T follicular helper cell (primary cell): ENCODE measurements around the gene CNOT4.
"Not testable (repeated sequence)": the region's sequence is repeated elsewhere in the genome, so short reads cannot be mapped to it uniquely, and the experiment has no call there.

Experiments
- DNase-seq: peaks from one replicate; pipeline ENCODE4 v3.0.0-alpha.2; 2020; ENCODE audit warnings: low read depth

The CNOT4 gene

GRCh38 chr7:135326636-135327280 is 183.1 kb downstream of the CNOT4 start:
- no peak for DNase-seq

DNA sequence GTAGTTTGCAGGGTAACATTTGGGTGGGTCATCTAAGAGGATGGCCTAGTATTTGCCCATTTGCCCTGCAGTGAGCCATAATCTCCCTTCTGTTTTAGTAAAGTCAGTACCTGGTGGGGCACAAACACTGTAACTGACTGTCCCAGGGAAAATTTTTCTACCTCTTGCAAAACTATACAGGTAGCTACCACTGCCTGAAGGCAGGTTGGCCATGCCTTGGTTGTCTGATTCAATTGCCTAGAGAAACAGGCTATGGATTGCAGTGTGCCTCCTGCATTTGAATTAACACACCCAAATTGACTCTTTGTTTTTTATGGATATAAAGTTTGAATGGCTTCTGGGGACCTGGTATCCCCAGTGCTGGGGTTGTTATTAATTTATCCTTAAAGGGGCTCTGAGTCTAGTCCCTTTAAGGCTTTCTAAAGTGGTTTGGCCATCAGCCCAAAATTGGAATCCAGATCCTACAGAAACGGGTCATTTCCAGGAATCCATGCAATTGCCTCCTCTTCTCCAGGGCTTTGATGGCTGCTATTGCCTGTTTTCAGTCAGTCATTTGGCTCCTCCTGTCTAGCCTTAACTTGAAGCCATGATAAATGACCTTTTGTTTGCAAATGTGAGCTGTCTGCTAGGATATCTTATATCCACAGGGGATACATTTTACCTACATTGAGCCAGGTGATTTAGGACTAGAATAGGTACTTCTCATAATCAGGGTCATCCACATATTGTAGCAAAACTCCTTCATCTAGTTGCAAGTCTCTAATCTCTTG is 187.1 kb downstream of the CNOT4 start:
- DNase-seq, result no peak

- DNase-seq, result no peak
Observed at GRCh38 chr7:135321556-135321955, 188.3 kb downstream of the CNOT4 start.

- DNase-seq, result not testable (repeated sequence)
Observed at GRCh38 chr7:135320953-135321352, 188.9 kb downstream of the CNOT4 start.

DNA sequence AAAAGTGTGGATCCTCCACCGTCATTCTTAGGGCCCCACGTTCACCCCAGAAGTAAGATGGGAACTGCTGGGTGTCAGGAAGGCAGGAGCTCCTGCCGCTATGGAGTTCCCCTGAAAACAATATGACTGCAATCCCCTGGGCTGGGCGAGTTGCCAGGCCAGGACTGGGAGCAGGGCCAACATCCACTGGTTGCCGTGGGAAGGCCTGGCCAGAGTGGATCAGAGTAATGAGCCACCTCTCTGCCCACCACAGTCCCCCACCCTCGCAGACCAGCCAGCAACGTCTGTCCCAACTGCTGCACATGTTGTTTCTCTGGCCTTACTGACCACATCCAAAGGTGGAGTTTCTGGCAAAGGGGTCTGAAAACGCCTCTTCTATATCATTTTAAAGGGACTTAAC is 189.6 kb downstream of the CNOT4 start:
- no peak for DNase-seq

GRCh38 chr7:135317676-135318325 is 192.1 kb downstream of the CNOT4 start:
- no peak for DNase-seq

DNA sequence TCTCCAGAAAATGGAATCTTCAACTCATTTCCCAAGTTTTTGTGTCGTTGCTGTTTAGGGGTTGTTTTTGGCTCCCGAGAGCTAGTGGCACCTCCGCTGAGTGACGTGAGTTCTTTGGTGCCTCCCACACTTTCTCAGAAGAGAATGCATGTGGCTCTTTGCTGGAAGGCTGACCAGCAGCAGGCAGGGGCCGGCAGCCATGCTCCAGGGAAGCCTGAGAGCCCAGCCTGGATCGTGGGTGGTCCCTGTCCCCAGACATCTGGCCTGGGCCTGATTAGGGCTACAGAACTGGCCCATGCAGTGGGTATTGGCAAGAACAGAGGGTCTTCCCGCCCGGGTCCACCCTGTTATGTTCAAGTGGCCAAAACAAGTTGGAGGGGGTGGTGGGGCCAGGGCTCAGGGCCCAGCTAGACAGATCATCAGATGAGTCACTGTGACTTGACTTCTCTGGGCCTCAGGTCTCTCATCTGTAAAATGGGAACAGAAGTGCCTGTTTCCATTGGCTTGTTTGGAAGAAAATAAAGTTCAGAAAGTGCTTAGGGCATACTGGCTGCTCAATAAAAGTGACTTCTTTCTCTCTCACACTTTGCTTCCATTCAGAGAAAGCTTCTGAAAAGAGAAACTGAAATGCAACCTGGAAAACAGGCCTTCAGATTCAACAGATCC is 193.1 kb downstream of the CNOT4 start:
- no peak for DNase-seq

DNA sequence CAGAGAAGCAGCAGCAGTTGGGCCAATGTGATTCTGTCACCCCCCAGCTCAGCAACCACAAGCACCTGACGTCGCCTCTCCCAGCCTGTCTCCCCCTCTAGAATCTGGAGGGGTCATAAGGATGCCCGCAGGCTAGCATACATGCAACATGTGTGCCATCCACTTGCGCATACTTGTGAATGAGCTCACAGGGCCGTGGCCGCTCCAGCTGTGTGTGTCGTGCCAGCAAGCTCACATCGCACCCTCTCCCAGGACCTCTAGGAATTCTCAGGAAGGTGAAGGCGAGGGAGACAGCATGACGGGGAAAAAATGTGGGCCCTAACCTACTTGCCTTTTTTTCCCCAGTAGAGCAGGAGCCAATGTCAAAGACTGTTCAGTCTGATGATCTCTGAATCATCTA is 195.9 kb downstream of the CNOT4 start:
- DNase-seq, result no peak
